Endometrium (tissue), 2 donors: ENCODE data around the gene NPC1L1.
"Not testable (repeated sequence)": the region's sequence is repeated elsewhere in the genome, so short reads cannot be mapped to it uniquely, and the experiment has no call there.

ENCODE experiments used
- FAIRE-seq: peaks from 2 replicates; lab custom pipeline; 2012; peaks lifted over from hg19 to GRCh38; lab: Jason Lieb, UNC
- donor health status: control.
- donor health status: control.

NPC1L1 gene

GRCh38 chr7:44565795-44566559, 24.8 kb upstream of the NPC1L1 start:
- no peak for FAIRE-seq

DNA sequence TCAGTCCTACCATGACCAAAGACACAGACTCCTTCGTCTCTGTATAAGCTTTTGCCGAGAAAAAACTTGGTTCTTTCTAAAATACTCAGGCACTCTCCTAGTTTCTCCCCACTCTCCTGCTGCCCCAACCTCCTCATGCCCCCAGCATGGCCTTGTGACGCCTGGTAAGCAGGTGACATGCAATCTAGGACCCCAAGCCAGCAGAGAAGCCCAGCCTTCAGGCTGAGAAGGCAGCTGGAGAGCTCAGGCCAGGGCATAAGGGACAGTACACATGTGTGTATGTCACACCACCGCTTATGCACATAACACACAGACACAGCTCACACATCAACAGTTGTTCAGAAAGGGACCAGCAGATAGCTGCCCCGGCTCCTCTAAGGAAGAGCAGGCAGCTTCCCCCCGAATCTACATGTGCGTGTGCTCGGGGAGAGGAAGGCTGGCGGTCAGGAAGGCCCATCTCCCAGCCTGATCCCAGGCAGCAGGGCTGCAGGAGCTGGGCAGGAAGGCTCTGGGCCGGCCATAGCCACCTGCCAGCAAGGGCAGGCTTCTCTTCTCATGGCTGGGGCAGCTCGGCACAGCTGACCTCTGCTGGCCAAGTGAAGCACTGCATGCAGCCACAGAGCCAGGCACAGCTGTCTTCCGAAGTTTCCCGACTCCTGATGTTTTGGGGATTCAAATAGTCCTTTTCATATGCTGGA, 24.1 kb upstream of the NPC1L1 start:
- FAIRE-seq = no peak

- no peak for FAIRE-seq
These were observed 23.5 kb upstream of the NPC1L1 start for GRCh38 chr7:44564606-44565005.

DNA sequence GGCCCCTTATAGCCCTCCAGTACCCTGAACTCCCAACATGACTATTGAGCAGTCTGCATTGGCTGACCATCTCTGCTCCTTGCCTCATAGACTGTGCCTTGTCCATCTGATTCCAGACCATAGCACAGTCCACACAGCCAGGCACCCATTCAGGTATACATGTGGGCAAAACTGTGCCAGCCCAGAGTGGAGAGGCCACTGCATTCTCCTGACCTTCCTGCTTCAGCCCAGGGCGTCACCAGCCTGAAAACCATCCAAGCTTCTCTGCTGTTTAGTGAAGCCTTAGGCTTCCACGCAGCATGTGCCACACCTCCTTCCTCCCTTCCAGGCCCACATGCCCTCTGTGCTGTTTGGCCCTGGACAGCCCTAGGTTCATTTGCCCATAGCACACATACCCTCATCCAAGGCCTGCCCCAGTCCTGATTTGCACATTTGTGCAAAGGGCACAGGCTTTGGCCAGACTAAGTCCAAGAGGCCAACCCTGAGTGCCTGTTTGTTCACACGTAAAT, 22.1 kb upstream of the NPC1L1 start:
- no peak for FAIRE-seq

- FAIRE-seq = not testable (repeated sequence)
These were observed 21.5 kb upstream of the NPC1L1 start for GRCh38 chr7:44562622-44562962.

DNA sequence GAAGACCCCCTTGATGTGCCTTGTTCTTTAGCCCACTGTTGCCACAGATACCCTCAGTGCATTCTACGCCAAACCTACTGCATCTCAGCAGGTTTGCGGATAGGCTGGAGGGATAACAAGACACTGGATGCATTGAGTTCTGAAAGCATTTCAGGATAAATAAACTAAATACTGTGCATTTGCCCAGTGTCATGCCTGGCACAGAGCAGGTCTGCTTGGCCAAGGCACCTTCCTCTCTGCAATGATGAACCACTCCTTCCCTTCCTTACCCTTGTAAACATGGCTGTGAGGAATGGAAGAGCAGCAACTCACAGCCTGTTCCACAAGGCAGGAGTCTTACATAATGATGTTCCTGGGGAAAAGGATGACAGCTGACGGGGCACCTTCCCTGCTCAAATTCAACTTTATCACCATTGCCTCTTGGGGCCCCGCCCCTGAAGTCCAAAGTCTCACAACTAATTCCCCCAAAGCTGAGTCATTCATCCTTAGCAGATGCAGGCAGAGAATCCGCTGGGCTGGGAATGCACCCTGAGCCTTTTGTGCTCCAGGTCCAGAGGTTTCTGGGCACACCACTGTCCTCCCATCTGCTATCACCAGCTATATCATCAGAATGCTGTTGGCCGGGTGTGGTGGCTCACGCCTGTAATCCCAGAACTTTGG, 21.0 kb upstream of the NPC1L1 start:
- FAIRE-seq = no peak

- no peak for FAIRE-seq
These were observed 20.4 kb upstream of the NPC1L1 start for GRCh38 chr7:44561481-44561880.

DNA sequence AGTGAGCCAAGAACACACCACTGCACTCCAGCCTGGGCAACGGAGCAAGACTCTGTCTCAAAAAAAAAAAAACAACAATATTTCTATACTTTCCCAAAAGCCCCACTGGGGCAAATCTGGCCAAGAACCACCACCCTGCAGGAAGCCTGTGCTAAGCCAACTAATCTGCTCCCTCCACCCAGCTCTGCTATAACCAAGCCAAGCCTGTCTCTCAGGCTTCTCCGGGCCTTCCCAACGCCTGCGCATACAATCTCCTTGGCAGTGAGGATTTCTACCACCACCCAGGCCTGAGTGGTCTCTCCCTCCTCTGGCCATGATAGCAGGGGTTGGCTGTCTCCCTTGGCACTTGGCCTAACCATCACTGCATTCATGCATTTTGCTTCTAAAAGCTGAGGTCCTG, 18.4 kb upstream of the NPC1L1 start:
- no peak for FAIRE-seq

GRCh38 chr7:44557485-44557884, 16.4 kb upstream of the NPC1L1 start:
- FAIRE-seq = no peak

DNA sequence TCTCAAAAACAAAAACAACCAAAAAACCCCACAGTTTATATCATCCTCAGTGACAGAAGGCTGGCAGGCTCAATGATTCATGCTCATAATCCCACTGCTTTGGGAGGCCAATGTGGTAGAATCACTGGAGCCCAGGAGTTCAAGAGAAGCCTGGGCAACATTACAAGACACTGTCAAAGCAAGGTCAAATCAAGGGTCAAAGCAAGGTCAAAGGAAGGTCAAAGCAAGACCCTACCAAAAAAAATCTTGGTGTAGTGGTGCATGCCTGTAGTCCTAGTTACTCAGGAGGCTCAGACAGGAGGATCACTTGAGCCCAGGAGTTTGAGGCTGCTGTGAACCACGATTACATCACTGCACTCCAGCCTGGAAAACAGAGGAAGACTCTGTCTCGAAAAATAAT, 14.2 kb upstream of the NPC1L1 start:
- no peak for FAIRE-seq

DNA sequence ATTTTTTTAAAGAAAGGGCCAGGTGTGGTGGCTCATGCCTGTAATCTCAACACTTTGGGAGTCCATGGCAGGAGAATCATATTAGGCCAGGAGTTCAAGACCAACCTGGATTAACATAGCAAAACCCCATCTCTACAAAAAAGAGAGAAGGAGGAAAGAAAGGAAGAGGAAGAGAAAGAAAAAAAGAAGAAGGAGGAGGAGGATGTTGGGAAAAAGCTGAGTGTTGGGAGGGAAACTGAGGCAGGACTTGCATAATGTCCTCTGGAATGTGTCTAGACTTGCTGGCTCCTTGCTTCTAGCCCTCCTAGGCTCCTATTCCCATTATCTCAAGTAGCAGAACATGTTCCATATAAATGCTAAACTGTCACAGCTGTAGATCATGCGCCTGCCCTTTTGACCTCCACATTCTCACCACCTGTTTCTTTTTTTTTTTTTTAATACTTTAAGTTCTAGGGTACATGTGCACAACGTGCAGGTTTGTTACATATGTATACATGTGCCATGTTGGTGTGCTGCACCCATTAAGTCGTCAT, 11.4 kb upstream of the NPC1L1 start:
- FAIRE-seq = not testable (repeated sequence)

- no peak for FAIRE-seq
These were observed 8.3 kb upstream of the NPC1L1 start for GRCh38 chr7:44549457-44549856.

DNA sequence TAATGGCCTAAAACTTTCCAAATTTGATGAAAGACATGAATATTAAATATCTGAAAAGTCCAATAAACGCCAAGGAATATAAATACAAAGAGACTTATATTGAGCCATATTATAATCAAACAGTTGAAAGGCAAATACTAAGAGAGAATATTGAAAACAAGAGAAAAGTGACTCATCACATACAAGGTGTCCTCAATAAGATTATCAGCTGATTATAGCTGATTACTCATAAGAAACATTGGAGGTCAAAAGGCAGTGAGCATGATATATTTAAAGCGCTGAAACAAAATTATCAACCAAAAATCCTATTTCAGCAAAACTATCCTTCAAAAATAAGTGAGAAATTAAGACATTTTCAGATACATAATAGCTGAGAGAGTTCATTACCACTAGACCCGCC, 7.8 kb upstream of the NPC1L1 start:
- FAIRE-seq = no peak

- FAIRE-seq = no peak
These were observed 6.6 kb upstream of the NPC1L1 start for GRCh38 chr7:44547536-44548231.

DNA sequence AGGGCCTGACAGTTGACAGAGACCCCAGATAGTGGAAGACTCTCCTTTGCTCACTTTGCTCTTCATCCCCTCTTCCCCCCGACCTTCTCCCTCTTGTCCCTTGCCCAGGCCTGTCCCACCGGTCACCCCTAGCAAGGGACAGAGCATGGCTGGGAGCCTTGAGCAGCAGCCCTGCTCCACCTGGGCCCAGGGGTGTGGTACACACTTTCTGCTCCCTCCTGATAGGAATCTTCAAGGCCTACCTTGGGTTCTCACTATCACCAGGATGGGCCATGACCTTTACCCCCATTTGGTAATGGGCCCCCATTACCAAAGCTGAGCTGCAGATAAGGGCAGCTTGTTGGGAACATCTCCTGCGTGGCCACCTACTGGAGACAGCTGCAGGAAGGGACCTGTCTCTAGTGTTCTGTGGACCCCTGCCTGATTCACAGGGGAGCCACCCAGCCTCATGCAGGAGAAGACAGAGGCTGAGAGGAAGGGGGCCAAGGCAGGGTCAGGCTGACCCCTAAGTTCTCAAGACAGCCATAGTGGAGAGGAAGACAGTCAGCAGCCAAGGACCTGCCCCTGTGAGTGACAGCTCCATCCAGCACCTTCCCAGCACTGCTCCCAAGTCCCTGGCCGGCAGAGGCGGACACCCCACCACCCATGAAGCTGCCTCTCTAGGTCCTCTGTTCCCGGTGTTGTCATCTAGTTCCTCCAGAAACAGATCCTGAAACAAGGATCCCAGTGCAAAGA, 913 bp upstream of the NPC1L1 start:
- FAIRE-seq = no peak

DNA sequence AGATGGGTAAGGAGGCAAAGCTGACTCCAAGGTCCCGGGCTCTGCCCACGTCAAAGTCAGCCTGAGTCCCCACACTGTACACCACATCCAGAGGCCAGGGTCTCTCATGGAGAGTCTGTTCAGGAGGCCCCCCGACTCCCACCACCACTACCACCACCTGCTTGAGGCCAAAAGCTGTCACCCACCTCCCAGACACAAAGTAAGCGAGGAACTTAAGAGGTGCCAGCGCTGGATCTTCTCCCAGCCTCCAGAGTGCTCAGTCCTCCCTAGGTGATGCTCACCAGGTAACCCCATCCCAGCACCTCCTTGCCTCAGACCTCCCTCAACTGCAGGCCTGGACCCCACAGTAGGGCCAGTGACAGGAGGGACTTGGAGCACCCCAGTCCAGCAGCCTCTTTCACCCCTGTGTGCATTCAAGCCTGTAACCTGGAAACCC, 520 bp downstream of the NPC1L1 start:
- FAIRE-seq = no peak

DNA sequence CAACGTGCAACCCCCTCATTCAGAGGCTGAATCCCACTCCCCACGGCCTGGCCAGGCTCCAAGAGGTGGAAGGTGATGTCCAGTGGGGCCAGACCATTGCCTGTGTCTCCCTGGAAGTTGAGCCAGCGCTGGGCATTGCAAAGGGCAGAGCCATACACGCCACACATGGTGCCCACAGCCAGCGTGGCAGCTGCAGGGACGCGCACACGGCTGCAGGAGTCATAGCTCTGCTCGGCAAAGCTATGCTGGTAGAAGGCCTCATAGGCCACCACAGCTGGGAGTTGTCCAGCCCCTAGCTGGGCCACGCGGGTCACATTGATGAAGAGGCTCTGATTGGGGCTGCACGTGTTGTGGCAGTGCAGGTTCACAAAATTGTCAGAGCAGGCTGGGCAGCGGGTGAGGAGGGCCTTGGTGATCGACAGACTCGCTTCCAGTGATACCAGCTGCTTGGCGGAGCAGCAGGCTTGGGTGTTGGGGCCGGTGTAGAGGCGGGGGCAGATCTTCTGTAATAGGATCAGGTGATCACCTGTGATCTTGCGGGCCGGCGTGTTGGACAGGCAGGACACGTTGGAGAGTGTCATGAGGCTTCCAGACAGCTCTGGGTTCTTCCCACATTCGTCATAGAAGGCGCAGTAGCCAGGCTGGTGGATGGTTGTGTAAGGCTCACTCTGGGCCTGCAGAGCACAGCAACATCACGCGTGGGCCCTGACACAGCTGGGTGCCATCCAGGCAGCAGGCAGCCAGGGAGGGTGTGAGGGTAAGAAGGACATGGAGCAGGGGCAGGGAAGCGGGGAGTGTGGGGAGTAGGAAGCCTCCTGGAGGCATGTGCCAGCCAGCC, 1.2 kb downstream of the NPC1L1 start:
- FAIRE-seq = no peak

DNA sequence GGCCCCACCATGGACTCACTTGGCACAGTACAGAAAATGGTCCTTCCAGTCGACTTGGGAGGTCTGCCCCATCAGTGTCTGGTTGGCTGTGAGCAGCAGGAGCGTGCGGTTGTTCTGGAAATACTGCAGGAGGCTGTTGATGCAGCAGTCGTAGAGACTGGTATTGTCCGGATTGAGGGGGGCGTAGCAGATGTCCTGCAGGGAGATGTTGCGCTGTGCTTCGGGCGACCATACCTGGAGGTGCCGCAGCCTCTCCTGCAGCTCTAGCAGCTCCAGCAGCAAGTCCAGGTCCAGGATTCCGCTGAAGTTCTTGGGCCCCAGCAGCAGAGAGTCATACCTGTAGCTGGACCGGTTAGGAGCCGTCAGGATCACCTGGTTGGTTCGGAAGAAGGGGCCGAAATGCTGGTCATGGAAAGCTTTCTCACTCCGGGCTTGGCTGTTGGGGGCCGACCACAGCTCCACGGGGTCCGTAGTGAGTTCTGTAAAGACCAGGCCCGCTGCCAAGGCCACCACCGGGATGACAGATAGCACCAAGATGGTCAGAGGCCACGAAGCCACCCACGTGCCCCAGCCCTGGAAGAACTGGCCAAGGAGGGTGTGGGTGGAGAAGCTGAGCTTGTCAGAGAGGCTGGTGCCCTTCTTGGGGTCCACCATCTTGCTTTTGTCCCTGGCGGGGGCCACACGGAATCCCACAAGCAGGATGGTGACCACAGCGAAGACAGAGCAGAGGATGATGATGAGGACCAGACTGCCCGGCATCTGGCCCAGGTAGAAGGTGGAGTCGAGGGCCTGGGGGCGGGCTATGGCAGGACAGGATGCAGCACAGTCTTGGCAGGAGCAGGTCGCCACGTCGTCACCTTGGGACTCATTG, 2.1 kb downstream of the NPC1L1 start:
- no peak for FAIRE-seq

DNA sequence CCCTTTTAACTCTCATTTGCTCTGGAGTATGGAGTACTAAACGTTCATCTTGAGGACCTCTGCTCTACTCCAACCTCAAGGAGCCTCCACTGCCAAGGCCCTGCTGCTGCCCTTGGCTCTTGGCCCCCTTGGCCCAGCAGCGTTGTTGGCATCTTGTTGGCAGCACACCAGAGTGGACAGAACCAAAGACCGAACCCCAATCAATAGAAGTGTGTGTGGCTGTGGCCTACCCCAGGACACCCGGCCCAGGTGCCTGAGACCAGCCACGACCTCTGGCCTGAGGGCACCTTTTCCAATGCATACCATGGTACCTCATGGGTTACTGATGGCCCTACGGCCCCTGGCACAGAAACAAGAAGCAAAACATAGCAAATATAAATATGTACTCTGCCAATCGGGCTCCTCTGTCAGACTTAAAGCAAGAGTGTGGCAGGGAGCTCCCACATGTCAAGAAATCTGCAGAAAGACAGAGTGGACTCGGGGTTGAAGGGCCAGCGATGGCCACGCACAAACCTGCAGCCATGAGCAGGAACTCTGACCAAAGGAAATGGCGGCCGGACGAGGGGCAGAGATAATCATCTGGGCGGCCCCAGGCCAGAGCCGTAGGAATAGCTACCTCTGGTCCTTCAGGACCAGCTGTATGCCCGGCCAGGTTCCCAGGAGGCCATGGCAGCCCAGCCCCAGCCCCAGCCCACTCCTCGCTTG, 2.9 kb downstream of the NPC1L1 start:
- FAIRE-seq = no peak
